WTC11 (cell line): ENCODE data around the gene HOXA13. TPM values are rescaled to one million over a fixed set of nuclear protein-coding genes. Genes with fewer than 3 reads are reported as not detected.

Source experiments
- ATAC-seq: fragments of 200-7000 bp; cut with Tn5 transposase; 2 replicates; pipeline ENCODE4 v1.10.0; 2021; ENCODE audit warnings: mild to moderate bottlenecking, moderate library complexity
- CTCF ChIA-PET: fragments of 300-600 bp; sonication (Branson Sonifier 250); formaldehyde crosslinking; loops from one replicate; lab custom pipeline; 2021; ENCODE audit warnings: antibody characterized with exemption; lab: Charles Lee
- POLR2A ChIA-PET: fragments of 350-600 bp; sonication (Branson Sonifier 250); formaldehyde crosslinking; loops from one replicate; lab custom pipeline; 2021; ENCODE audit warnings: antibody characterized with exemption; lab: Charles Lee
- DNase-seq: peaks from one replicate; pipeline ENCODE4 v3.0.0; 2021; ENCODE audit warnings: low spot score
- H3K27ac Mint-ChIP-seq: 2 replicates; pipeline ENCODE4 v1.8.0; 2021; ENCODE audit warnings: mixed read lengths
- H3K27me3 Mint-ChIP-seq: 2 replicates; pipeline ENCODE4 v1.8.0; 2021; ENCODE audit warnings: low read depth, mild to moderate bottlenecking, moderate library complexity, mixed read lengths
- H3K36me3 Mint-ChIP-seq: 2 replicates; pipeline ENCODE4 v1.8.0; 2021; ENCODE audit warnings: mixed read lengths
- H3K4me1 Mint-ChIP-seq: 2 replicates; pipeline ENCODE4 v1.8.0; 2022; ENCODE audit warnings: mixed read lengths
- H3K4me3 Mint-ChIP-seq: 2 replicates; pipeline ENCODE4 v1.8.0; 2021; ENCODE audit warnings: mild to moderate bottlenecking, moderate library complexity, mixed read lengths
- H3K9me3 Mint-ChIP-seq: 2 replicates; pipeline ENCODE4 v1.8.0; 2021; ENCODE audit warnings: mixed read lengths
- CREM ChIP-seq: sonication (generic); formaldehyde crosslinking; IDR thresholded peaks from 2 replicates; pipeline ENCODE4 v1.8.1; 2022; ENCODE audit warnings: mild to moderate bottlenecking, missing genetic modification reagents, moderate library complexity
- FOXP1 ChIP-seq: sonication (generic); formaldehyde crosslinking; IDR thresholded peaks from 2 replicates; pipeline ENCODE4 v1.8.0; 2022; ENCODE audit warnings: missing genetic modification reagents, mild to moderate bottlenecking, moderate library complexity, borderline replicate concordance
- GTF2I ChIP-seq: fragments of 250-450 bp; sonication (Bioruptor Pico); conservative IDR thresholded peaks from 2 replicates; pipeline ENCODE4 v1.4.0; 2021; ENCODE audit warnings: mild to moderate bottlenecking
- NFE2L1 ChIP-seq: sonication (generic); formaldehyde crosslinking; IDR thresholded peaks from 2 replicates; pipeline ENCODE4 v1.8.1; 2023; ENCODE audit warnings: missing genetic modification reagents
- PRRX2 ChIP-seq: fragments of 250-450 bp; sonication (Bioruptor Pico); IDR thresholded peaks from 2 replicates; pipeline ENCODE4 v1.8.0; 2021; ENCODE audit warnings: mild to moderate bottlenecking
- SMAD4 ChIP-seq: sonication (generic); formaldehyde crosslinking; IDR thresholded peaks from 2 replicates; pipeline ENCODE4 v1.8.0; 2022; ENCODE audit warnings: mild to moderate bottlenecking, missing genetic modification reagents
- SOX15 ChIP-seq: fragments of 250-450 bp; sonication (Bioruptor Pico); IDR thresholded peaks from 2 replicates; pipeline ENCODE4 v1.9.0; 2021; ENCODE audit warnings: mild to moderate bottlenecking
- TCF7 ChIP-seq: sonication (generic); formaldehyde crosslinking; IDR thresholded peaks from 2 replicates; pipeline ENCODE4 v1.8.0; 2022; ENCODE audit warnings: mild to moderate bottlenecking, low read depth, missing genetic modification reagents, moderate library complexity
- ZBTB21 ChIP-seq: sonication (generic); formaldehyde crosslinking; IDR thresholded peaks from 2 replicates; pipeline ENCODE4 v1.8.1; 2023; ENCODE audit warnings: mild to moderate bottlenecking, missing genetic modification reagents, borderline replicate concordance
- ZNF138 ChIP-seq: sonication (generic); formaldehyde crosslinking; conservative IDR thresholded peaks from 2 replicates; pipeline ENCODE4 v1.8.1; 2022; ENCODE audit warnings: mild to moderate bottlenecking, moderate library complexity, missing genetic modification reagents
- total RNA-seq: library from RNA; stranded (reverse); gene quantifications from 3 replicates; pipeline ENCODE4 v1.2.3, GENCODE V29; 2021
- TF ChIP-seq, protein P1 (sequence below): sonication (generic); formaldehyde crosslinking; IDR thresholded peaks from 2 replicates; pipeline ENCODE4 v1.8.0; 2022; ENCODE audit warnings: missing genetic modification reagents
- TF ChIP-seq, protein P2 (sequence below): sonication (generic); formaldehyde crosslinking; IDR thresholded peaks from 2 replicates; pipeline ENCODE4 v1.8.1; 2023; ENCODE audit warnings: mild to moderate bottlenecking, missing genetic modification reagents, borderline replicate concordance
- TF ChIP-seq, protein P3 (sequence below): sonication (generic); formaldehyde crosslinking; IDR thresholded peaks from 2 replicates; pipeline ENCODE4 v1.8.1; 2022; ENCODE audit warnings: missing genetic modification reagents, borderline replicate concordance

Gene HOXA13
- total RNA-seq, 1 experiment from 2014 or later, result not detected

DNA sequence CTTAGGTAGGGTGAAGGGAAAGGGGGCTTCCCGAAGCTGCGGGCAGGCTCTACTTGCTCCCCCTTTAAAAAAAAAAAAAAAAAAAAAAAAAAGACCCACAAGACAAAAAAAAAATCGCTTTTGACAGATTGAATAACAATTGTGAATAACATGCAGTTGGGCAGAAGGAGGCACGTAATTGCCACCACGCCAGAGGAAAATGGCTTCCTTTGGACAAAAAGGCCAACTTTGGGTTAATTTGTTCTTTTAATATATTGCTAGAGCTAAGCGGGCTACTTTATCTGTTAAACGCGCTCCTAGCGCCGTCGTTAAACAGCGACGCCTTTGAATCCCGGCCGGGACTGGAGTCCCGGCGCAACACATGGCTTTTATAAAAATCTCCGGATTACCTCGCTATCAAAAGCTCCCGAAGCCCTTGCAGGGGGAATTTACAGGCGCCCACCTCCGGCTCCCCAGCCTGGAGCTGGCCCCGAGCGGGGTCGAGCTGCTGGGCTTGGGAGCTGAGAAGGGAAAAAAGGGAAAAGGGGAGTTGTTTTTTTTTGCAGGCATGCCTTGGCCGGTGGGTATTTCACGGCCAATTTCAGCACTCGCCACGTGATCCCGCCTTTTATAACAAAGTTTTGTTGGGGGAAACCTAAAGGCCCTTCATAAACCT lies 16.1 kb downstream of the HOXA13 start (continued):
- no peak for TF ChIP-seq ZNF138 (CRISPR knock-in tag)
- no peak for TF ChIP-seq ZBTB21 (CRISPR knock-in tag)
- no peak for TF ChIP-seq PRRX2 (CRISPR knock-in tag)

DNA sequence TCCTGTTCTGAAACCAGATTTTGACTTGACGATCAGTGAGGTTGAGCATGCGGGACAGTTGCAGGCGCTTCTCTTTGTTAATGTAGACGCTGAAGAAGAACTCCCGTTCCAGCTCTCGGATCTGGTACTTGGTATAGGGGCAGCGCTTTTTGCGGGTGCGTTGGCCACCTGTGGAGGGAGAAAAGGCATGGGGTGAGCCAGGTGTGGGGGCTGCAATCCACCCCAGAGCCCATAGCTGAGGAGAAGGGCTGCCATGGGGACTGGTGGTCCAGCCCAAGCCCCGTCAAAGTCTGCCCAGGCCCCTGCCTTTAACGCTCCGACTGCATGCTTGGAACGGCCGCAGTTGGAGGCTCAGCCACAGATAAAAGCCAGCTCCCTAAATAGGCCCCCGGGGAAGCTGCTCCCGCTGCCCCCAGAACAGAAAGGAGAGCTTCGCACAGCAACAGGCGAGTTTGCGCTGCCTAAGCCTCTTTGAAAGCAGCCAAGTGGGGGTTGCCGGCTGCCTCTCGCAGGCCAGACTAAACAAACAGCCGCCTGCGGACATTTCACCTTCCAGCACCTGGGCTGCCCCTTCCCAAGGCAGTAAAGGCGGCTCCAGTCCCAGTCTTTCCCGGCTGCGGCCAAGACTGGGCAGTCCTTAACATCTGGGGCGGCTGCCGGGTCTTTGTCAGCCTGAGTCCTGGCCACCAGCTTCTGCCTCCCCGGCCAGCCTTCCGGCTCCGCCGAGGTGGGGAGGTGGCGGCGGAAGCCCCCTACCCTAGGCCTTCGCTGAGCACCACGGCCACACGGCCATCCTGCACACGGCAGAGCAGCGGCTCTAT lies 16.8 kb downstream of the HOXA13 start:
- 0 out of 2 replicates have a peak, but pooled peaks cover 3% of the 10 kb centered on the region for H3K36me3 Mint-ChIP-seq
- H3K9me3 Mint-ChIP-seq, result no peaks in the 10 kb centered on the region
- no peak overlapping the region for H3K27ac Mint-ChIP-seq
- peak overlapping the region; percentile 40; the same call in 1 of the 2 replicates for H3K4me3 Mint-ChIP-seq
- ChIA-PET CTCF (interaction anchor here (0.6 to 1.7 kb wide), 2 partner anchors 13 to 465 kb away, joined by 4 to 5 read pairs; no protein-coding TSS in a partner anchor), POLR2A (interaction anchor here (0.6 kb wide), 1 partner anchor 228 kb away, joined by 4 read pairs; no protein-coding TSS in a partner anchor)
- DNase-seq, result peak; percentile 67
- peaks cover 100% of the 10 kb centered on the region for H3K27me3 Mint-ChIP-seq
- peak; percentile 47 for ATAC-seq
- peaks cover 48% of the 10 kb centered on the region for H3K4me1 Mint-ChIP-seq
- TF ChIP-seq, protein P1, sequence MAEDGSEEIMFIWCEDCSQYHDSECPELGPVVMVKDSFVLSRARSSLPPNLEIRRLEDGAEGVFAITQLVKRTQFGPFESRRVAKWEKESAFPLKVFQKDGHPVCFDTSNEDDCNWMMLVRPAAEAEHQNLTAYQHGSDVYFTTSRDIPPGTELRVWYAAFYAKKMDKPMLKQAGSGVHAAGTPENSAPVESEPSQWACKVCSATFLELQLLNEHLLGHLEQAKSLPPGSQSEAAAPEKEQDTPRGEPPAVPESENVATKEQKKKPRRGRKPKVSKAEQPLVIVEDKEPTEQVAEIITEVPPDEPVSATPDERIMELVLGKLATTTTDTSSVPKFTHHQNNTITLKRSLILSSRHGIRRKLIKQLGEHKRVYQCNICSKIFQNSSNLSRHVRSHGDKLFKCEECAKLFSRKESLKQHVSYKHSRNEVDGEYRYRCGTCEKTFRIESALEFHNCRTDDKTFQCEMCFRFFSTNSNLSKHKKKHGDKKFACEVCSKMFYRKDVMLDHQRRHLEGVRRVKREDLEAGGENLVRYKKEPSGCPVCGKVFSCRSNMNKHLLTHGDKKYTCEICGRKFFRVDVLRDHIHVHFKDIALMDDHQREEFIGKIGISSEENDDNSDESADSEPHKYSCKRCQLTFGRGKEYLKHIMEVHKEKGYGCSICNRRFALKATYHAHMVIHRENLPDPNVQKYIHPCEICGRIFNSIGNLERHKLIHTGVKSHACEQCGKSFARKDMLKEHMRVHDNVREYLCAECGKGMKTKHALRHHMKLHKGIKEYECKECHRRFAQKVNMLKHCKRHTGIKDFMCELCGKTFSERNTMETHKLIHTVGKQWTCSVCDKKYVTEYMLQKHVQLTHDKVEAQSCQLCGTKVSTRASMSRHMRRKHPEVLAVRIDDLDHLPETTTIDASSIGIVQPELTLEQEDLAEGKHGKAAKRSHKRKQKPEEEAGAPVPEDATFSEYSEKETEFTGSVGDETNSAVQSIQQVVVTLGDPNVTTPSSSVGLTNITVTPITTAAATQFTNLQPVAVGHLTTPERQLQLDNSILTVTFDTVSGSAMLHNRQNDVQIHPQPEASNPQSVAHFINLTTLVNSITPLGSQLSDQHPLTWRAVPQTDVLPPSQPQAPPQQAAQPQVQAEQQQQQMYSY (CRISPR knock-in tag), result peak; percentile 67; the same call in 1 of the 2 replicates
- no peak for TF ChIP-seq TCF7

DNA sequence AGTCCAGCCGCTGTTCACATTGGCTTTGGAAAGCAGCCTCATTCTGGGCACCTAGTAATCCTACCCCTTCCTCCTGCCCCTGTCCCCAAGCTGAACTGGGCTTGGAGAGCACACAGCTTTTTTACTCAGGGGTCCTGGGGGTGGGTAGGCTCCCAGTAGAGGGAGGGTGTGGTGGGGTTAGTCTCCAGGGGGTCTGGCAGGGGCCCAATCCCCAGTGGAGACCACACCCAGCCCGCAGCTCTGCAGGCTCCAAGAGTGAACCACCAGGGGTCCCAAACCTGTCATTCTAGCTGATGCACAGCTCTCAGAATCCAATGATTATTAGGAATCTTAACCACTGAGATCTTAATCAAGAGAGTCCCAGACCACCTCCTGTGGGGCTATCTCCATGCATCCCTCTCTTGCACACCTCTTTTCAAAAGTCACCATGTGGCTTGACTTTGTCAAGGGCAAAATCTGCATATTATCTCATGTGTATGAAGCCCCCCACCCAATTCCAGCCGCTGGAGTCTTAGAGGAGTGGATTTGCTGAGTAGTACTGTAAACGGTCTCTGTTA lies 17.5 kb downstream of the HOXA13 start:
- TF ChIP-seq SOX15 (no peak), FOXP1 (no peak), GTF2I (no peak)
- TF ChIP-seq, protein P2, sequence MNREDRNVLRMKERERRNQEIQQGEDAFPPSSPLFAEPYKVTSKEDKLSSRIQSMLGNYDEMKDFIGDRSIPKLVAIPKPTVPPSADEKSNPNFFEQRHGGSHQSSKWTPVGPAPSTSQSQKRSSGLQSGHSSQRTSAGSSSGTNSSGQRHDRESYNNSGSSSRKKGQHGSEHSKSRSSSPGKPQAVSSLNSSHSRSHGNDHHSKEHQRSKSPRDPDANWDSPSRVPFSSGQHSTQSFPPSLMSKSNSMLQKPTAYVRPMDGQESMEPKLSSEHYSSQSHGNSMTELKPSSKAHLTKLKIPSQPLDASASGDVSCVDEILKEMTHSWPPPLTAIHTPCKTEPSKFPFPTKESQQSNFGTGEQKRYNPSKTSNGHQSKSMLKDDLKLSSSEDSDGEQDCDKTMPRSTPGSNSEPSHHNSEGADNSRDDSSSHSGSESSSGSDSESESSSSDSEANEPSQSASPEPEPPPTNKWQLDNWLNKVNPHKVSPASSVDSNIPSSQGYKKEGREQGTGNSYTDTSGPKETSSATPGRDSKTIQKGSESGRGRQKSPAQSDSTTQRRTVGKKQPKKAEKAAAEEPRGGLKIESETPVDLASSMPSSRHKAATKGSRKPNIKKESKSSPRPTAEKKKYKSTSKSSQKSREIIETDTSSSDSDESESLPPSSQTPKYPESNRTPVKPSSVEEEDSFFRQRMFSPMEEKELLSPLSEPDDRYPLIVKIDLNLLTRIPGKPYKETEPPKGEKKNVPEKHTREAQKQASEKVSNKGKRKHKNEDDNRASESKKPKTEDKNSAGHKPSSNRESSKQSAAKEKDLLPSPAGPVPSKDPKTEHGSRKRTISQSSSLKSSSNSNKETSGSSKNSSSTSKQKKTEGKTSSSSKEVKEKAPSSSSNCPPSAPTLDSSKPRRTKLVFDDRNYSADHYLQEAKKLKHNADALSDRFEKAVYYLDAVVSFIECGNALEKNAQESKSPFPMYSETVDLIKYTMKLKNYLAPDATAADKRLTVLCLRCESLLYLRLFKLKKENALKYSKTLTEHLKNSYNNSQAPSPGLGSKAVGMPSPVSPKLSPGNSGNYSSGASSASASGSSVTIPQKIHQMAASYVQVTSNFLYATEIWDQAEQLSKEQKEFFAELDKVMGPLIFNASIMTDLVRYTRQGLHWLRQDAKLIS (CRISPR knock-in tag), result no peak
- Mint-ChIP-seq H3K36me3 (0 out of 2 replicates have a peak, but pooled peaks cover 3% of the 10 kb centered on the region), H3K9me3 (no peaks in the 10 kb centered on the region), H3K4me1 (peaks cover 41% of the 10 kb centered on the region), H3K27ac (no peak overlapping the region), H3K4me3 (no peak overlapping the region), H3K27me3 (peaks cover 100% of the 10 kb centered on the region)
- ATAC-seq (no peak), DNase-seq (no peak)
- ChIA-PET POLR2A (no interaction called here), CTCF (interaction anchor here (1.7 kb wide), 1 partner anchor 14 kb away, joined by 5 read pairs; no protein-coding TSS in a partner anchor)

DNA sequence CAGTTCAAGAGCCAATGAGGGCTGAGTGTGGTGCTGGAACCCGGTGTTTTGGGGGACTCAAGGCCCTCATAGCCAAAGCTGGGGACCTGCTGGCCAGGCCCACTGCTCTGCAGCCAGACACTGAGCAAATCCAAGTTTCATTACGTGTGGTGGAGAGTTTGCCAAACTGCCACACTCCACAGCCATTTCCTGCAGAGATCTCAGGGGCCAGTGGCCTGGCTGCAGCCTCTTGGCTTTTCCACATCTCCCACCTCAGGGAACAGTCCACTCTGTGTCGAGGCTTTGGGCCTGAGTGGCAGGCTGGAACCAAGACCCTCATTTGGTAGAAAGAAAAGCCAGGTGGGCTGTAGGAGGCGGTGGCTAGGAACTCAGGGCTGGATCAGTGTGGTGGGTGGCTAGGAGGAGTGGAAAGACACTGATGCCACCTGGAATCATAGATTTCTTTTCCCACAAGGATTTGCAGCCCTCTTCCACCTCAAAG lies 18.1 kb downstream of the HOXA13 start:
- peaks cover 100% of the 10 kb centered on the region for H3K27me3 Mint-ChIP-seq
- DNase-seq (no peak), ATAC-seq (no peak)
- CTCF ChIA-PET, result no interaction called here
- H3K4me3 Mint-ChIP-seq, result no peak overlapping the region
- no peak overlapping the region for H3K27ac Mint-ChIP-seq
- no peaks in the 10 kb centered on the region for H3K9me3 Mint-ChIP-seq
- H3K4me1 Mint-ChIP-seq, result peaks cover 37% of the 10 kb centered on the region
- 0 out of 2 replicates have a peak, but pooled peaks cover 3% of the 10 kb centered on the region for H3K36me3 Mint-ChIP-seq
- POLR2A ChIA-PET, result no interaction called here
- no peak for TF ChIP-seq GTF2I
- TF ChIP-seq CREM (CRISPR knock-in tag), result no peak
- TF ChIP-seq, protein P3, sequence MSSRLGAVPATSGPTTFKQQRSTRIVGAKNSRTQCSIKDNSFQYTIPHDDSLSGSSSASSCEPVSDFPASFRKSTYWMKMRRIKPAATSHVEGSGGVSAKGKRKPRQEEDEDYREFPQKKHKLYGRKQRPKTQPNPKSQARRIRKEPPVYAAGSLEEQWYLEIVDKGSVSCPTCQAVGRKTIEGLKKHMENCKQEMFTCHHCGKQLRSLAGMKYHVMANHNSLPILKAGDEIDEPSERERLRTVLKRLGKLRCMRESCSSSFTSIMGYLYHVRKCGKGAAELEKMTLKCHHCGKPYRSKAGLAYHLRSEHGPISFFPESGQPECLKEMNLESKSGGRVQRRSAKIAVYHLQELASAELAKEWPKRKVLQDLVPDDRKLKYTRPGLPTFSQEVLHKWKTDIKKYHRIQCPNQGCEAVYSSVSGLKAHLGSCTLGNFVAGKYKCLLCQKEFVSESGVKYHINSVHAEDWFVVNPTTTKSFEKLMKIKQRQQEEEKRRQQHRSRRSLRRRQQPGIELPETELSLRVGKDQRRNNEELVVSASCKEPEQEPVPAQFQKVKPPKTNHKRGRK (CRISPR knock-in tag), result no peak
- no peak for TF ChIP-seq SMAD4 (CRISPR knock-in tag)
- TF ChIP-seq, protein P2 (CRISPR knock-in tag), result no peak
- TF ChIP-seq ZBTB21 (CRISPR knock-in tag), result no peak
- no peak for TF ChIP-seq NFE2L1 (CRISPR knock-in tag)
